Measurements from ENCODE around the gene PANX2. TPM values are rescaled to one million over a fixed set of nuclear protein-coding genes. Genes with fewer than 3 reads are reported as not detected.
A peak's percentile ranks its signal among the peaks of the same experiment; 100 is the strongest.

The PANX2 gene
- total RNA-seq, 1 donor from 2014 or later, result 0.26 TPM

DNA sequence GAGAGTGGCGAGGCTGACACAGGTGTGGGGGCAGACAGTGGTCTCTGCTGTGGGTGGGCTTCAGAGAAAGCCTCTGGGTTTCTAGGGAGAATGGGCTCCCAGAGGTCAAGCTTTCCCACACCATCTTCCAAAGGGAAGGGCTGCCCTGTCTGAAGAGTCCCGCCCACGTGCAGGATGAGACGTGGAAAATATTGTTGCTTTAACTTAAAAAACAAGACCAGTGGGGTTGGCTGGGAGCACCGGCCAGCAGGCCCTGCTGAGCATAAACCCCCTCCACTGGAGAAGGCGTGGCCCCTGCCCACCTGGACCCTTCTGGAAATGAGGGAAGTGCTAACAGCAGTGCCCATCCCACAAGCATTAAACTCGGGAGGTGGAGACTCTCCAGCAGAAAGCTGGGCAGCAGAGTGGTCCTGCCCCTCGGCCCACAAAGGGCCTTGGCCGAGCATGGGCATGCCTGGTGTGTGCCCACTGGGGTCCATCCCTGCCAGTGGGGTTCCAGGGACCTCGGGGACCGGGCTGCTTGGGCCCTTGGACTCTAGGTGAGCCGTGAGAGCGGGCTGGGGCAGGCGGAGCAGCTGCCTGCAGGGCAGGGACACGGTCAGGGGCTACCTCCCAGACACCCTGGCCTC, 45.6 kb downstream of the PANX2 start:
- DNase-seq (ENCODE audit: low read depth) (no peak), FAIRE-seq (no peak)
- Histone ChIP-seq H3K27me3 (ENCODE audit: control insufficient read depth, insufficient read depth, low read length) (no peaks in the 10 kb centered on the region), H3K36me3 (ENCODE audit: control insufficient read depth, insufficient read depth, low read length) (peaks cover 31% of the 10 kb centered on the region), H3K4me3 (ENCODE audit: low read depth, low read length) (no peak overlapping the region)
- TF ChIP-seq CTCF (IDR thresholded peaks at IDR 0.05; ENCODE audit: insufficient read depth, low read length, severe bottlenecking), result no peak

DNA sequence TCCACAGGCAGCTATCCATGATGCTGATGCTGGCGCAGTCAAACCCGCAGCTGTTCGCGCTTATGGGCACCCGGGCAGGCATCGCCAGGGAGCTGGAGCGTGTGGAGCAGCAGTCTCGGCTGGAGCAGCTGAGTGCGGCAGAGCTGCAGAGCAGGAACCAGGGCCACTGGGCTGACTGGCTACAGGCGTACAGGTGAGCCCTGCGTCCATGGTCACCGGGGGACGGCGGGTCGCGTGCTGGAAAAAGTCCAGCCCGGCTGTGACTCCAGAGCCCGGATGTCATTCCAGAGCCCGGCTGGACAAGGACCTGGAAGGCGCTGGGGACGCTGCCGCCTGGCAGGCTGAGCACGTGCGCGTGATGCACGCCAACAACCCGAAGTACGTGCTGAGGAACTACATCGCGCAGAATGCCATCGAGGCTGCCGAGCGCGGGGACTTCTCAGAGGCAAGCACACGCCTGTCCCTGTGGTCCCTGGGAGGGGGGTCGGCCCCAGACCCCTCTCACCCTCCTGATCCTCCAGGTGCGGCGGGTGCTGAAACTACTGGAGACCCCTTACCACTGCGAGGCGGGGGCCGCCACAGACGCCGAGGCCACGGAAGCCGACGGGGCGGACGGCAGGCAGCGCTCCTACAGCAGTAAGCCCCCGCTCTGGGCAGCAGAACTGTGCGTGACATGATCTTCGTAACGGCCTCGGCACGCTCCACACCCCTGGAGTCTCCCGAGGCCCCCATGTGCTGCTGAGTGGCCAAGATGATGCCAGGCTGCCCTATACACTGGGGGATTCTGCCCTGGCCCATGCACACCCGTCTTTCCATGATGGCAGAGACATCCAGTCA, 46.4 kb downstream of the PANX2 start:
- H3K4me3 ChIP-seq (ENCODE audit: low read depth, low read length), result no peak overlapping the region
- no peaks in the 10 kb centered on the region for H3K27me3 ChIP-seq (ENCODE audit: control insufficient read depth, insufficient read depth, low read length)
- DNase-seq (ENCODE audit: low read depth), result no peak
- TF ChIP-seq CTCF (IDR thresholded peaks at IDR 0.05; ENCODE audit: insufficient read depth, low read length, severe bottlenecking), result no peak
- peaks cover 35% of the 10 kb centered on the region for H3K36me3 ChIP-seq (ENCODE audit: control insufficient read depth, insufficient read depth, low read length)
- FAIRE-seq, result no peak

- no peaks in the 10 kb centered on the region for H3K27me3 ChIP-seq (ENCODE audit: control insufficient read depth, insufficient read depth, low read length)
- no peak for TF ChIP-seq CTCF (IDR thresholded peaks at IDR 0.05; ENCODE audit: insufficient read depth, low read length, severe bottlenecking)
- FAIRE-seq (no peak), DNase-seq (ENCODE audit: low read depth) (no peak)
- H3K36me3 ChIP-seq (ENCODE audit: control insufficient read depth, insufficient read depth, low read length), result peaks cover 34% of the 10 kb centered on the region
- H3K4me3 ChIP-seq (ENCODE audit: low read depth, low read length), result no peak overlapping the region
These were observed 47.1 kb downstream of the PANX2 start for GRCh38 chr22:50217543-50218152.

DNA sequence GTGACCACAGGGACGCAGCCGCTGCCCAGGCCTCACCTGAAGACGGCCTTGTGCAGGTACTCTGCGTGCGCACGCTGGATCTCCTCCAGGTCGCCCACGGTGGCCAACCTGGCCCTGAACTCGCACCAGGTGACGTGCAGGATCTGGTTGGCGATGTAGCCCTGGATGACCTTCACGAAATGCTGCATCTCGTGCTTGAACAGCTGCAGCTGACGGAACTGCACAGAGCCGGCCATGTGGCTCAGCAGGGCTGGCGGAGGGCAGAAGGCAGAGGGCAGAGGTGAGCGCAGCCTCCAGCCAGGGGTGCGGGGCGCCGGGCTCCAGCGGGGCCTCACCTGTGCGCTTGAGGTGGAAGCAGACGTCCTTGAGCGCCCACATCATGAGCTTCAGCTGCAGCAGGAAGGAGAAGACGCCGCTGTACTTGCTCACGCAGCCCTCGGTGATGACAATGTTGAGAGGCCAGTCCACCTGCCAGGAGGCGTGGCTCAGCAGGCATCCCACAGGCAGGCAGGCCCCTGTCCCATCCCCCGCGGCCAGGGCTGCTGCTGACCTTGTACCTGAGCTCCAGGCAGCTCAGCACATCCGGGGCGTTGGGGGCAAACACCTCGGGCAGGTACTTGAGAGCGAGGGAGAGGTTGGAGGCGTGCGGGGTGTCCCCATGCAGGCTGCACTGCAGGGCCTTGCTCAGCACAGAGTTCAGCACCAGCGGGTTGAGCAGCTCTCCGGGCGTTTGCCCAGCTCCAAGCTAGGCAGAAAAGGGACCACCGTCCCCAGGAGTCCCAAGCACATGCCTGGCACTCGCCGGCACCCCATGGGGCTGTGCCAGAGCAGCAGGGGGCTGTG, 47.8 kb downstream of the PANX2 start:
- no peak for FAIRE-seq
- peaks cover 34% of the 10 kb centered on the region for H3K36me3 ChIP-seq (ENCODE audit: control insufficient read depth, insufficient read depth, low read length)
- TF ChIP-seq CTCF (IDR thresholded peaks at IDR 0.05; ENCODE audit: insufficient read depth, low read length, severe bottlenecking), result no peak
- no peaks in the 10 kb centered on the region for H3K27me3 ChIP-seq (ENCODE audit: control insufficient read depth, insufficient read depth, low read length)
- no peak for DNase-seq (ENCODE audit: low read depth)
- H3K4me3 ChIP-seq (ENCODE audit: low read depth, low read length), result no peak overlapping the region

GRCh38 chr22:50218996-50219727, 48.6 kb downstream of the PANX2 start:
- Histone ChIP-seq H3K27me3 (ENCODE audit: control insufficient read depth, insufficient read depth, low read length) (no peaks in the 10 kb centered on the region), H3K4me3 (ENCODE audit: low read depth, low read length) (no peak overlapping the region), H3K36me3 (ENCODE audit: control insufficient read depth, insufficient read depth, low read length) (peaks cover 34% of the 10 kb centered on the region)
- TF ChIP-seq CTCF (IDR thresholded peaks at IDR 0.05; ENCODE audit: insufficient read depth, low read length, severe bottlenecking), result no peak
- FAIRE-seq (no peak), DNase-seq (ENCODE audit: low read depth) (peak; percentile 42)
